ENCODE measurements around the gene OTULIN.

The OTULIN gene

GRCh38 chr5:14744296-14745187 is 80.0 kb downstream of the OTULIN start:
- DNase-seq = no peak

- DNase-seq = no peak
Observed at GRCh38 chr5:14745188-14745563, 80.7 kb downstream of the OTULIN start.

- DNase-seq = no peak
Observed at GRCh38 chr5:14745753-14746152, 81.2 kb downstream of the OTULIN start.

GRCh38 chr5:14748180-14748900 is 83.8 kb downstream of the OTULIN start:
- DNase-seq = no peak

All from Kasumi-1 (cell line).